ENCODE data around the gene ZBTB4.

GRCh38 chr17:7414837-7415236, 64.6 kb downstream of the ZBTB4 start:
- TF ChIP-seq CTCF (conservative IDR thresholded peaks at IDR 0.05; ENCODE audit: low read length), result no peak
- TF ChIP-seq EZH2phosphoT487 (IDR thresholded peaks at IDR 0.05; ENCODE audit: borderline replicate concordance, low read depth, low read length), result no peak
